GM23248 (cell line): ENCODE data around the gene SUFU. TPM values are rescaled to one million over a fixed set of nuclear protein-coding genes. Genes with fewer than 3 reads are reported as not detected.
A peak's percentile ranks its signal among the peaks of the same experiment; 100 is the strongest.

Experiments
- DNase-seq: peaks from one replicate; pipeline ENCODE4 v3.0.0-alpha.2; 2015
- H2AFZ ChIP-seq: fragments of 200-600 bp; sonication (generic); 2 replicates; pipeline ENCODE4 v1.6.1; 2016; ENCODE audit warnings: antibody characterized with exemption
- H3F3A ChIP-seq: fragments of 200-600 bp; sonication (generic); 2 replicates; pipeline ENCODE4 v1.6.1; 2016; ENCODE audit warnings: mild to moderate bottlenecking, antibody characterized with exemption, mixed run types; ENCODE audit not compliant: insufficient read depth
- H3K27ac ChIP-seq: fragments of 200-600 bp; sonication (generic); 2 replicates; pipeline ENCODE4 v1.5.1; 2016; ENCODE audit warnings: mild to moderate bottlenecking
- H3K27me3 ChIP-seq: fragments of 200-600 bp; sonication (generic); replicated peaks from 2 replicates; pipeline ENCODE4 v1.6.1; 2016; ENCODE audit warnings: mild to moderate bottlenecking; ENCODE audit not compliant: insufficient read depth
- H3K36me3 ChIP-seq: fragments of 200-600 bp; sonication (generic); 2 replicates; pipeline ENCODE4 v1.6.1; 2016; ENCODE audit warnings: low read depth, mild to moderate bottlenecking
- H3K4me1 ChIP-seq: fragments of 200-600 bp; sonication (generic); 2 replicates; pipeline ENCODE4 v1.6.1; 2016; ENCODE audit warnings: mild to moderate bottlenecking; ENCODE audit not compliant: insufficient read depth
- H3K4me2 ChIP-seq: fragments of 200-600 bp; sonication (generic); one replicate; pipeline ENCODE4 v1.6.1; 2016; ENCODE audit warnings: mild to moderate bottlenecking; ENCODE audit not compliant: unreplicated experiment
- H3K4me3 ChIP-seq: fragments of 200-600 bp; sonication (generic); 2 replicates; pipeline ENCODE4 v1.5.1; 2016; ENCODE audit warnings: mild to moderate bottlenecking
- H3K79me2 ChIP-seq: fragments of 200-600 bp; sonication (generic); 2 replicates; pipeline ENCODE4 v1.6.1; 2016; ENCODE audit warnings: mild to moderate bottlenecking; ENCODE audit not compliant: insufficient read depth
- H3K9ac ChIP-seq: fragments of 200-600 bp; sonication (generic); 2 replicates; pipeline ENCODE4 v1.6.1; 2016; ENCODE audit warnings: mild to moderate bottlenecking
- H3K9me2 ChIP-seq: fragments of 200-600 bp; sonication (generic); 2 replicates; pipeline ENCODE4 v1.6.1; 2016; ENCODE audit warnings: mixed run types, mild to moderate bottlenecking, moderate library complexity; ENCODE audit not compliant: insufficient read depth
- H3K9me3 ChIP-seq: fragments of 200-600 bp; sonication (generic); one replicate; pipeline ENCODE4 v1.6.1; 2017; ENCODE audit warnings: low read depth
- H4K20me1 ChIP-seq: fragments of 200-600 bp; sonication (generic); 2 replicates; pipeline ENCODE4 v1.6.0; 2016; ENCODE audit not compliant: insufficient read depth
- EZH2 ChIP-seq: fragments of 200-600 bp; sonication (generic); IDR thresholded peaks from 2 replicates; pipeline ENCODE4 v1.6.1; 2018; ENCODE audit warnings: antibody characterized with exemption, mild to moderate bottlenecking; ENCODE audit not compliant: insufficient read depth, poor library complexity, severe bottlenecking
- EZH2phosphoT487 ChIP-seq: fragments of 200-600 bp; sonication (generic); IDR thresholded peaks from 2 replicates; pipeline ENCODE4 v1.6.1; 2018; ENCODE audit warnings: antibody characterized with exemption, moderate library complexity, mild to moderate bottlenecking, low read depth; ENCODE audit not compliant: insufficient read depth
- WGBS, 2 experiments: methylation state at CpG; one replicate each; pipeline ENCODE4 v1.1.6; 2015 to 2017; ENCODE audit warnings: low lambda C conversion rate in 2 of 2, low coverage in 1 of 2; ENCODE audit errors: missing lambda C conversion rate in 2 of 2; 5-methylcytosine and 5-hydroxymethylcytosine counted together
- in situ Hi-C: fragments of 300-500 bp; cut with MboI; formaldehyde crosslinking; loops from 2 replicates; pipeline ENCODE4 v1.15.0; 2020
- polyA plus RNA-seq: library from polyadenylated mRNA; unstranded; fragments of >200 nt; fragmentation: Nextera tagmentation; extraction: Ambion mirVana; gene quantifications from 2 replicates; pipeline ENCODE4 v1.2.1, GENCODE V29; 2016
- total RNA-seq: library from RNA; depleted of rRNA; stranded (reverse); fragments of >200 nt; shearing (Covaris generic); gene quantifications from 2 replicates; pipeline ENCODE4 v1.2.3, GENCODE V29; 2014

Gene SUFU
- total and polyA plus RNA-seq, 2 experiments from 2014 or later: 3.1 to 5.0 TPM

- WGBS, 2 experiments: 61 to 62% methylated on average over 7 of the region's 7 CpGs
- in situ Hi-C loops: no loop called here
- Histone ChIP-seq H3K4me2 (peak overlapping the region; percentile 39), H4K20me1 (no peaks in the 10 kb centered on the region), H3K4me1 (peaks cover 22% of the 10 kb centered on the region), H3K27me3 (no peaks in the 10 kb centered on the region), H3K79me2 (no peaks in the 10 kb centered on the region), H3K9me3 (no peaks in the 10 kb centered on the region), H3K9me2 (no peaks in the 10 kb centered on the region), H3F3A (0 out of 2 replicates have a peak, but pooled peaks cover 9% of the 10 kb centered on the region), H3K27ac (no peak overlapping the region), H3K36me3 (no peaks in the 10 kb centered on the region), H3K9ac (peak overlapping the region; percentile 27; the same call in 1 of the 2 replicates), H3K4me3 (no peak overlapping the region), H2AFZ (no peak overlapping the region)
- no peak for TF ChIP-seq EZH2phosphoT487
- DNase-seq: peak; percentile 80
Observed at GRCh38 chr10:102669206-102670064, 165.7 kb downstream of the SUFU start.

- 0 out of 2 replicates have a peak, but pooled peaks cover 9% of the 10 kb centered on the region for H3F3A ChIP-seq
- H3K9me3 ChIP-seq: no peaks in the 10 kb centered on the region
- WGBS, 2 experiments: 95 to 96% methylated on average over 8 to 9 of the region's 9 CpGs
- TF ChIP-seq EZH2phosphoT487 (no peak), EZH2 (no peak)
- H4K20me1 ChIP-seq: no peaks in the 10 kb centered on the region
- H3K9ac ChIP-seq: 0 out of 2 replicates have a peak overlapping the region, but pooled peaks have one; percentile 27
- no peak overlapping the region for H3K4me2 ChIP-seq
- no peak overlapping the region for H2AFZ ChIP-seq
- no peak overlapping the region for H3K4me3 ChIP-seq
- H3K27me3 ChIP-seq: no peaks in the 10 kb centered on the region
- DNase-seq: no peak
- no peaks in the 10 kb centered on the region for H3K36me3 ChIP-seq
- in situ Hi-C loops: no loop called here
- no peak overlapping the region for H3K27ac ChIP-seq
- no peaks in the 10 kb centered on the region for H3K79me2 ChIP-seq
- peaks cover 29% of the 10 kb centered on the region for H3K4me1 ChIP-seq
- H3K9me2 ChIP-seq: no peaks in the 10 kb centered on the region
Observed at GRCh38 chr10:102670065-102670670, 166.4 kb downstream of the SUFU start.

GRCh38 chr10:102670871-102671434 is 167.2 kb downstream of the SUFU start:
- H3K36me3 ChIP-seq: no peaks in the 10 kb centered on the region
- H2AFZ ChIP-seq: no peak overlapping the region
- 85 to 86% methylated on average over 6 of the region's 6 CpGs for WGBS, 2 experiments
- no peak overlapping the region for H3K4me3 ChIP-seq
- peaks cover 32% of the 10 kb centered on the region for H3K4me1 ChIP-seq
- no peaks in the 10 kb centered on the region for H4K20me1 ChIP-seq
- in situ Hi-C loops: no loop called here
- no peak overlapping the region for H3K27ac ChIP-seq
- no peak for DNase-seq
- no peak overlapping the region for H3K4me2 ChIP-seq
- H3K27me3 ChIP-seq: no peaks in the 10 kb centered on the region
- H3K9me3 ChIP-seq: no peaks in the 10 kb centered on the region
- TF ChIP-seq EZH2phosphoT487 (no peak), EZH2 (no peak)
- H3K79me2 ChIP-seq: no peaks in the 10 kb centered on the region
- H3K9me2 ChIP-seq: no peaks in the 10 kb centered on the region
- no peak overlapping the region for H3K9ac ChIP-seq
- H3F3A ChIP-seq: 0 out of 2 replicates have a peak, but pooled peaks cover 9% of the 10 kb centered on the region

- Histone ChIP-seq H3K4me2 (peak overlapping the region; percentile 92), H3K27me3 (no peaks in the 10 kb centered on the region), H3K4me3 (peak overlapping the region; percentile 64), H3K79me2 (no peaks in the 10 kb centered on the region), H4K20me1 (no peaks in the 10 kb centered on the region), H3K36me3 (no peaks in the 10 kb centered on the region), H2AFZ (peak overlapping the region; percentile 94), H3K9ac (peak overlapping the region; percentile 60), H3K4me1 (peaks cover 41% of the 10 kb centered on the region), H3K9me3 (no peaks in the 10 kb centered on the region), H3K9me2 (no peaks in the 10 kb centered on the region), H3F3A (0 out of 2 replicates have a peak, but pooled peaks cover 5% of the 10 kb centered on the region), H3K27ac (peak overlapping the region; percentile 9; the same call in 1 of the 2 replicates)
- in situ Hi-C loops: no loop called here
- TF ChIP-seq EZH2phosphoT487 (no peak), EZH2 (no peak)
- 65 to 70% methylated on average over 12 to 13 of the region's 13 CpGs for WGBS, 2 experiments
- no peak for DNase-seq
Observed at GRCh38 chr10:102673236-102673818, 169.6 kb downstream of the SUFU start.
